GM19468 (cell line): ENCODE results near the gene TADA2B.
A peak's percentile ranks its signal among the peaks of the same experiment; 100 is the strongest.

Experiments used
- ATAC-seq: cut with Tn5 transposase; IDR thresholded peaks from one replicate; pipeline ENCODE4 v1.9.1; 2021; ENCODE audit warnings: mild to moderate bottlenecking, moderate library complexity, moderate number of reproducible peaks; ENCODE audit not compliant: unreplicated experiment; ENCODE audit errors: extremely low read depth

Gene TADA2B

DNA sequence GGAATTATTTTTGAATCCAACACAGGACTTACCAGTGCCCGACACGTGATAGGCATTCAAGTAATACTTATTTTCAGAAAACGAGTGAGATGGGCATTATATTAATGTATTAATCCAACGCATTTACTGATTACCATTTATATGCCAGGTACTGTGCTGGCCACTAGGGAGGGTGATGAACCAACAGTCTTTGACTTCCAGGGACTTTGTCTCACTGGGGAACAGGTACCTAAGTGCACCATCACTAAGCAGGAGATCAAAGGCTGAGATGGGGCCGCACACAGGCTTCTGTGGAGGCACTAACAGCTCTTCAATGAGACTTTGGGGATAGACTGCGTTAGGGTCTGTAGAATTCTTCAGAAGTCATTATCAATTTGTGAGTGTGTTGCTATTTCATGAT lies 5.7 kb upstream of the TADA2B start:
- ATAC-seq: no peak

DNA sequence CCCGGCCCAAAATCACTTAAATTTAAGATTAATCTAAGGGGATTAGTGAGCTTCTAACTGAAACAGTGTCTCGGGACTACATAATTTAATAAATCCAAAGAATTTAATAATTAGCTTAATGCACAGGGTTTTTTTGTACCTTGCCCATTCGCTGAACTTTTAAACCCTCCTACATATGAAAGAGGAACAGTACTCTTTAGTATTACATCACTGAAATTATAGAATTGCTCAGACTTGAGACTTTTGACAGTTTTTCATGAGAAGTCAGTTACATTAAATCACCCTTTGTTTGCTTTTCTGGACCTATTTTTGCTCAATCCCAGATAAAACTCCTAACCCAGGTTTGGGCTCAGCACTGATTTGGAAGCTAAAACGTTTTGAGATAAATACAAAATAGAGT lies 2.4 kb upstream of the TADA2B start:
- ATAC-seq: no peak

DNA sequence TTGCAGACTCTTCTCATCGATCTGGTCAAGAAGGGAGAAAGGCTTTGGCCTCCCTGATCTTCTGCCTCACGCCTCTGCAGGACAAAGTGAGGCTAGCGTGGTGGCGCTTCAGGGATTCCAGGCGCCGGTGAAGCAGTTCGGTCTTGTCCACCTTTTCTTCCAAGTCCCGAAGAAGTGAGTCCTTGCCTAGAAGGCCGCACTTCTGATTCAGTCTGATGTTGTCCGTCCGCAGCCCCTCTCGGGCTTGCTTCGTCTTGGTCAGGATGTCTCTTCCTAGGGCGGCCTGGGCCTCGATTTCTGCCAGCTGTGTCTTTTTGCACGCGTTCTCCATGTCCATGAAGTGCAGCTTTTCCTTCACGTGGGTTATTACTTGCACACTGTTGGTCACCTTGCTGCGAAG lies 1.9 kb upstream of the TADA2B start:
- no peak for ATAC-seq

DNA sequence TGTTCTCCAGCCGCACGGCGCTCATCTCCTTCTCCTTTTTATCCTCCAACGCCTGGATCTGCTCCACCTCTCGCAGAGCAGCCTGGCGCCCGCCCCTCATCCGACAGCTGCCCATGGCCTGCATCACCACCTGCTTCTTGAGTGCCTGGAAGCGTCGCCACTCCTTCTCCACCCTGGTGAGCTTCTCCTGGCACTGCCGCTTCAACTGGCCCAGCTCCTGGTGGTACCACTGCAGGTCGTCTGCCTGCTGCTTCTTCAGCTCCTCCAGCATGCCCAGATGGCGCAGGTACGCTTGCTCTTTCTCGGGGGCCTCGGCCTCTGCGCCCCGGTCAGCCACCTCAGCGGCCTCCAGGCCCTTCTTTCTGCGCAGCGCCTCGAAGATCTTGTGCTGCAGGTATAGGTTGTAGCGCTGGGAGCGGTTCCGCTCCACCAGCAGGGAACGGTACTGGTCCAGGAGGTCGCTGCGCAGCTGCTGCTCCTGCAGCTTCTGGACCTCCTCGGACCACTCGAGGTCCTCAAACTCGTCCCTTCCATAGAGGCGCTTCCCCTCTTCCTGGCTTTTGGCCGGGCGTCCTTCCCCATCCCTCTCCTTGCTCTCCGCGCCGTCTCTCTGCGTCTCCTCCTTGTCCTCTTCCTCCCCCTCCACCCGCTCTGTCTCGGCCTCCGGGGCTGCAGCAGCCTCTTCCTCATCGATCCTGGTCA lies 1.2 kb upstream of the TADA2B start:
- no peak for ATAC-seq

DNA sequence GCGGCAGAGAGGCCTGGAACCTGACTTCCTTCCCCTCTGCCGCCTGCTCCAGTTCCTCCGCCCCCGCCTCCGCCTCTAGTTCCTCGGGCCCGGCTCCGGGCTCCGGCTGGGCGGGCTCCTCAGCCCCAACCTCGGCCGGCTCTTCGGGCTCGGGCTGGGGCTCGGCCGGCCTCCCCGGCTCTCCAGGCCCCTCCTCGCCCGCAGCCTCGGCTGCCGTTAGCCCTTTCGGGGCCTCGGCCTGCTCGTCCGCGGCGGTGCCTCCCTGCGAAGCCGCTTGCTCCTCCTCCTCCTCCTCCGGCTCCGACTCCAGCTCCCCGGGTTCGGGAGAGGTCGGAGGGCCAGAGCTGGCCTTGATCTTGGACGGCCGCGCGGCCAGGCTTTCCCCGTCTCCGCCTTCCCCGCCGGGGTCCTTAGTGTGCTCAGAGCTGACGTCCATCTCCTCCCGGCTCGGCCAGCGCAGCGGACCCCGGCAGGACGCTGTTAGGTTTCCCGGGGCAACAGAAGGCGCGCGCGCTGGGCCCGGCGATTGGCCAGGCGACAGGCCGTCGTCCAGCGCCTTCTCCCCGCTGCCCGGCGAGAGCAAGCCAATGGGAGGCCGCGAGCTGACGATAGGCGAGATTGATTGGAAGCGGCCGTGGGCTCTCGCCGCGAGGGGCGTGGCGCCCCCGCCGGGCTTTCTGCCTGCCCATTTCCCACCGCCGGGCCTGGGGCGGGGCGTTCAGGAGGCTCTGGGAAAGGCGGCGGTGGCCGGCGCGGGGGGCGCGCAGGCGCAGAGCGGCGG lies 479 bp upstream of the TADA2B start:
- peak; percentile 81 for ATAC-seq

DNA sequence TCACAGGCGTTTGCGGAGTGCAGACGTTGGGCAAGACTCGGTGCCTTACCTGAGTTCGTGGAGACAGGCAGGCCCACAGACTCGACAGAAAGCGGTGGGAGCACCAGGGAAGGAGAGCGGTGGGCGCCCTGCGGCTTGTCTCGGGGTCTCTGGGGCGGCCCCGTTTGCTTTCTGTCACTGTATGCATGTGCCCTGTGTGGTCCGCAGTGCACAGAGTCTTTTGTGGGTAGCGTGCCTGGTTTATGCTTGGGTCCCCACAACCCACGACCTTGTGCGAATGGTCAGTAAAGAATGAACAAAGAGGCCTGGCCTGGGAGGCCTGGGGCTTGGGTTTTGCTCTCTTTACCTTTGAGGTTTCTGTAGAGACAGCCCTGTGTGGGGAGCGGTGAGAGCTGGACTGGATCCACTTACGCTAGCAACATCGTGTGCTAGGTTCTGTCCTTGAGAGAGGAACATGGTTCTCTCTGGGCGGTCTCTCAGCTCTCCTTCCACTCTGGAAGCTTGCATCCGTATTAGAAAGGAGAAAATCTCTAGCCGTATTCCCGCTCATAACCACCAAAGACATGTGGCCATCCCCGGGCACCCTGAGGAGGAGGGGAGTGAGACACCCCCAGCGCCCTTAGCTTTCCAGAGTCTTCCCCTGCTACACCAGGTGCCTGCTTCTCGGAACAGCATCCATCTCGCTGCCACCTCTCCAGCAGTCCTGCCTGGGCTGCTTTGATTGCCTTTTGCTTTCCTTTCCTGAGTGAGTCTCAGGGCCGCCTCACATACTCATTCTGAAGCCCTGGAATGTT lies 1.2 kb downstream of the TADA2B start:
- ATAC-seq: no peak

DNA sequence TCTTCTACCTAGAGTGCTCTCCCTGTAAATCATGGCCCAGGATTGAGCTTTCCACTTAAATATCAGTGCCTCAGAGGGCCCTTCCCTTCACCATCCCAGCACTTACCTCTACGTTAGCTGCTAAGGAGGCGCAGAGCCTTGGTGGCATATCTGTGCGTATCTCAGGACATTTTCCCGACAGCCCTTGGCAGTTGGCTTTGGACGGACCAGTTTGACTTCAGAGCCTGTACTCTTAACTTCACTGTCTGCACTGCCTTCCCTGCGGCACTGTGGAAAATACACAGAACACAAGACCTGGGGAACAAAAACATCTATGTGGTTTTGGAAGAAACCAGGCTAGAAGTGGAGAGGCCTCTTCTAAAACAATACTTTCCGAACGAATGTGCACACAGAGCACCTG lies 2.4 kb downstream of the TADA2B start:
- ATAC-seq: no peak

DNA sequence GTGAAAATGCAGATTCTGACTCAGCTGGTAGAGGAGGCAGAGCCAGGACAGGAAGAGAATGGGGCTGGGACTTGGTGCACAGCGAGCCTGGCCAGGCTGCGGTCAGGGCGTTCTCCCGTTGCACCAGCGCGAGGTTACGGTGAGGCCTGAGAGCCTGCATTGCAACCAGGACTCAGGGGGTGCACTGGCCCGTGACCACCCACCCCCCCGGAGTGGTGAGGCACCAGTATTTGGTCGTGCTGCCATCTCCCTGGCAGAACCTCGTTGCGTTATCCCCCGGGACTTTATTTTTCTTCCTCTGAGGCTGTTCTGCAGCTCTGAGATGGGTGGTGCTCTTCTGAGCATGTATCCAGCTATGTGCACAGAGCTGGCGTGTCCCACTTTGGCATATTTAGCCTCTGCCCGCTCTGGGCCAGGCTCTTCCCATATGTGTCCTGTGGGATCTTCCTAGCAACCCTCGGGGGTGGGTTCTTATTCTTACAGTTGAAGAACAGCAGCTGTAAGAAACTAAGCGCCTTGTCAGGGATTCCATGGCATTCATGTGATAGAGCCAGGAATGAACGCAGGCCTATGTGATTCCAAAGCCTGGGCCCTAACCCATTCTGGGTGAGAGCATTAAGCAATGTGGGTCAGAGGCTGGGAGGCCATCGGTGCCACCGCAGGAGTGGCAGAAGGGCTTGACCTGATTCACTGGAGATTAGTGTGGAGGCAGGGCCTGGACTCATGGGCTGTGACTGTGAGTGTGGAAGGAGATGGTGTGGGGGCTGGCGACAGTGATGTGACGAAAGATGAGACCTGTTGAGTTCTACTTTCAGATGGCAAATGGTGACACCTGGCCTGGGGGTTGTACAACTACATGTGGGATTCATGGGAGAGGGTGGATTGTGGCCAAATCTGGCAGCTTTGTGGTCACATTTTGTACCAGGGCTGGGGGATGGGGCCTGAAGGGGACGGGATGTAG lies 3.1 kb downstream of the TADA2B start:
- ATAC-seq: no peak

DNA sequence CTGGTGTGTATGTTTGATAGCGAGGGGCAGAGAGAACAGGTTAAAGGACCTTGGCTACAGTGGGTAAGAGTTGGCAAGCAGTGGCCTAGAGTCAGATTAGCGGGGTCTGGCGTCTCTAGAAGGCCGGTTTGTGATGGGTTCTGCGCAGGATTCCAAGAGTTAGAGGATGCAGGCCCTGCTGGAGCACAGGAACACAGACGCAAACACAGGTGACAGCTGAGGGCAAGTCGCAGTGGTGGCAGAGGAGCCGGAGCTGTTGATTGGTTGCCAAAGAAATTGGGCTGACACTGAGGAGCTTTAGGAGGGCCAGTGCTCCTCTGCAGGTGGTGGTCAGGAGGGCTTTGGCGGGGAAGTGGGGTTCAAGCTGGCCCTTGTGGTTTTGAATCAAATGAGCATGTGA lies 3.8 kb downstream of the TADA2B start:
- no peak for ATAC-seq

DNA sequence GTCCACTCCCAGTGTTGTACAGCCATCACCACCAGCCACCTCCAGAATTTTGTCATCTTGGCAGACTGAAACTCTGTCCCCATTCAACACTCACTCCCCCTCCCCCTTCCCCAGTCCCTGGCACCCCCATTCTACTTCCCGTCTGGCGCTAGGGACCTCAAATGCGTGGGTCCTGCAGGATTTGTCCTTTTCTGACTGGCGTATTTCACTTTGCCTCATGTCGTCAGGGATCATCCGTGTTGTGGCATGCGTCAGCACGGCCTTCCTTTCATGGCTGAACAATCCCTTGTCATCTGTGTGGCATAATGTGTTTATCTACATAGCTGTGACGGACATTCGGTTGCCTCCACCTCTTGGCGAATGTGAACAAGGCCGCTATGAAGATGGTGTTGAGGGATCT lies 5.5 kb downstream of the TADA2B start:
- no peak for ATAC-seq

DNA sequence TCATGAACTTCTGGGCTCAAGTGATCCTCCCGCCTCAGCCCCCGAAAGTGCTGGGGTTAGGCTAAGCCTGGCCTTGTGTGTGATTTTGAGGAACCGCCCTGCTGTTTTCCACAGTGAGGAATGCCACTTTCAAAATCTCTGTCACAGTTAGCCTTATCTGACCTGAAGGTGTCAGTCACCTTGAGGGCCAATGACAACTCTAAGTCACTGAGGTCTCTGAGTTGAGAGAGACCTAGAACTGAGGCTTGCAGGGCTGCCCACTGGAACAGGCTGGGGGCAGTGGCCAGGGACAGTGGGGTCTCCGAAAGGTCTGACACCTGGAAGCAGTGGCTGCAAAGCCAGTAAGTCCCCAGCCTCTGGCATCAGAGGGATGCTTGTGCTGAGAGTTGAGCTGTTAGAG lies 6.1 kb downstream of the TADA2B start:
- ATAC-seq: no peak

DNA sequence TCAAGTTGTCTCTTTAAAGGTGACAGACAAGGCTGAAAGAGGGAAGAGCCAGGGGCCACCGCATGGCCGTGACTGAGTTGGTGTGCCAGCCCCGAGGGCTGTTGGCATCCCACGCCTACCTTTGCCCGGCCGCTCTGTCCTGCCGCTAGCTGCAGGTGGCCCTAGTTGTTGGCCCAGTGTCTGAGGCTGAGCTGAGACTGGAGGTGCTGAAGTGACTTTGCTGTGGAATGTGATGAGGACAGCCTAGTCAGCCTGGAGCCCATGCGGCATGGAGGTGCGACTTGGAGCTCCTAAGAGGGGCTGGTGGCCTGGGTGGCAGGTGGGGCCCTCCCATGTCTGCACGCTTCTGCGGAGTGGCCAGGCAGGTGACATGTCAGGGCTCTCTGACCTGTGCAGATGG lies 6.6 kb downstream of the TADA2B start:
- no peak for ATAC-seq

DNA sequence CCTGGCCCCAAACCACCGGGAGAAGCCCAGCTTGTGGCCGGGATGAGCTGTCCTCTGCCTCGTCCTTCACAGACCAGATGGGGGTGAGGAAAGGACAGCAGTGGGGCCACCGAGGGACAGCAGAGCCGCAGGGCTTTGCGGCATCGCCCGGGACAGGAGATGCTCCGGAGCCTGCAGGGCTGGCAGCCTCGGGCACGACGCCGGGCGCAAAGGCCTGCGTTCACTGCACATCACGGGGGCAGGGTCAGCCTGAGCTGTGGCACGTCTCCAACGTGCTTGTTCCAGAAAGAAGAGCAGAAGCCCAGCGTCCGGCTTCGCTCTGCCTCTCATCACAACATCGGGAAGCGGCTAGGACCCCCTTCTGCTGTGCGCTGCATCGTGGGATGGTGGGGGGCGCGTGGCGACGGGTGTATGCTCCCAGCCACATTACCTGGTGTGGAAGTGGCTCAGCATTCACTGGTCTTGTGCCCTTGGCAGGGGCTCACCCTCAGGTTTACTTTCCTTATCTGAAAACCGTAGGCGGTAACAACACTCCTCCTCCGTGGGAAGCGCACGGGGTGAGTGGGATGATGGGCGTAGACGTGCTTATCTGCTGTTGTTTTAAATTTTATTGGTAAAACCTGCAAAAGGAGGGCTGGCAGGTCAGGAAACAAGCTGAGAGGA lies 7.4 kb downstream of the TADA2B start:
- ATAC-seq: no peak

DNA sequence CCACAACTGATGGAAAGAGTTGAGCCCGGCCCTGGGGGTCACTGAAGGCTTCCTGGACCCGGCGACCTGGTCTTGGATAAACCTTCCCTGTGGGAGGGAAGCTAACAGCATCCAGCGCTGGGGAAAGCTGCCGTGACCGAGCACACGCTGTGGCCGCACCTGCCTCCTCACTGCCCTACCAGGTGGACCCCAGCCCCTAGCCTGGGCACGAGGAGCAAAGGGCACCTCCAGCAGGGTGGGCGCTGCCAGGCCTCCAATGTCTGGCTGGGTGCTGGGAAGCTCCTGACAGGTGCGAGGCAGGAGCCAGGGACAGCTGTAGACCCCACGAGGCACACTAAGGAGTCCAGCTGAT lies 7.9 kb downstream of the TADA2B start:
- ATAC-seq: no peak

DNA sequence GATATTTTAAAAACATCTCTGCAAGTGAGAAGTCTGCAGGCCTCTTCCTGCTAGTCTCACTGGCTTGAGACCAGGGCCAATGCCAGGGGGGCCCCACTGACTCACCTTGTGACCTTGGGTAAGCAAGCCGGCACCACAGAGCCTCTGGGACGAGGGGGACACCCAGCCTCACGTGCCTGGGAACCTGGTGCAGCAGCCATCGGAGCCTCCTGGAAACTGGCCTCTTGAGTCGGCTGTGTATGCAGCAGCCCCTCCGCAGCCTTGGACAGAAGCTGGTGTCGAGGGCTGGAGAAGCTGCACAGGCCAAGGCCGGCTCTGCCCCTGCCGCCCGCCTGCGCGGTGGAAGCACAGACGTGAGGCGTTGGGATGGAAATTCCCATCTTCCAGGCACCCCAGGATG lies 8.7 kb downstream of the TADA2B start:
- ATAC-seq: no peak

DNA sequence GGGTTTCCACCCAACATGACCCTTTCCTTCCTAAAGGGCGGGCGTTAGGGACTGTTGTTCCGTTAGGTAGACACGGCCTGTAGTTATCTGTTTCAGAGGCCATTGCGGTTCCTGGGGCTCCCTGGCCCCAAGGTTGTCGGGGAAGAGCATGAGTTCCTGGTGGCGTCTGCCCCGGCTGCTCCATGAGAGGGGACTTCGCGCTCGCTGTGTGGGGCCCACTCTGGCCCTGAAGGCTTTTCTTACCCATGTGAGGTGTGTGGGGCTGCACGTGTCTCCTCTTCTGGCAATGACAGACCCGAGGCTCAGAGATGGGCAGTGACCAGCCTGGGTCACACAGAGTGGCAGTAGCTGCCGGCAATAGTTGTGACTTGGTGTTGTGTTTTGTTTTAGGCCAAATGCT lies 9.1 kb downstream of the TADA2B start:
- no peak for ATAC-seq

DNA sequence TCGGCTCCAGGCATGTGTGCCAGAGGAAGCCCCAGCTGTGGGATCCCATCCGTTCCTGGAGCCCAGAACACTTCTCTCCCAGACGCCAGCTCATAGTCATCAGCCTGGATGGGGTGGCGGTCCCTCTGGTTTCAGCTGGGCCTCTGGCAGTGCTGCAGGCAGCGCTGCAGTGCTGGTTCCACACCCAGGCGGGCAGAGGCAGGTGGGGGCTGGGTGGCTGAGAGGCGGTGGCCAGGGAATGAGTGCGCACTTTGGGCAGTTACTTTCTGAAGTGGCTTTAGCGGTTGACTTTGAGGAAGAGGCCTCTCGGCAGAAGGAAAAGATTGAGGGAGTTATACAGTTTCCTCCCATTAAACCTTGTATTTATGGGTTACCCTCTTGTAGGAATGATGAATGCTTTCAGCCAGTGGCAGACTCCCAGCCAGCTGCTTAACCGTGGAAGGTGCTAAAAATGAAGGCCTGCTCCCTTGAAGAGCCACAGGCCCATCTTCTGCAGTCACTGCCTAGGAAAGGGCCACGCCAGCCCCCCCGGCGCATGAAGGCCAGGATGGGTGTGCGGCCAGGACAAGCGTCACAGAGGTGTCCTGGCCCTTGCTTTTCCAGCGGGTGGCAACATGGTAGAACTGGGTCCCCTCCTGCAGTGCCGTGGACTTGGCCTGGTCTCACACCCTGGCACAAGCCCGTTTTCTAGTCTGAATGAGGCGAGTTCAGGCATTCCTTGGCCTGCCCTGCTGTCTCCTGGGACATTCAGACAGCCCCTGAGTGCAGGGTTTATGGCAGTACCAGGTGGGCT lies 9.9 kb downstream of the TADA2B start:
- ATAC-seq: no peak

DNA sequence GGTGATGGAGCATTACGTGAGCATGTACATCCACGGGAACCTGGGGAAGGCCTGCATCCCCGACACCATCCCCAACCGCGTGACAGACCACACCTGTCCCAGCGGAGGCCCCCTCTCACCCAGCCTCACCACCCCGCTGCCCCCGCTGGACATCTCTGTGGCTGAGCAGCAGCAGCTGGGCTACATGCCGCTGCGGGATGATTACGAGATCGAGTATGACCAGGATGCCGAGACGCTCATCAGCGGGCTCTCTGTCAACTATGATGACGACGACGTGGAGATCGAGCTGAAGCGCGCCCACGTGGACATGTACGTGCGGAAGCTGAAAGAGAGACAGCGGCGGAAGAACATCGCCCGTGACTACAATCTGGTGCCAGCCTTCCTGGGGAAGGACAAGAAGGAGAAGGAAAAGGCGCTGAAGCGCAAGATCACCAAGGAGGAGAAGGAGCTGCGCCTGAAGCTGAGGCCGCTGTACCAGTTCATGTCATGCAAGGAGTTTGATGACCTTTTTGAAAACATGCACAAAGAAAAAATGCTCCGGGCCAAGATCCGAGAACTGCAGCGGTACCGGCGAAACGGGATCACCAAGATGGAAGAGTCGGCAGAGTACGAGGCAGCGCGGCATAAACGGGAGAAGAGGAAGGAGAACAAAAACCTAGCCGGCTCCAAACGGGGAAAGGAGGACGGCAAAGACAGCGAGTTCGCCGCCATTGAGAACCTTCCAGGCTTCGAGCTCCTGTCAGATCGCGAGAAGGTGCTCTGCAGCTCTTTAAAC lies 11.1 kb downstream of the TADA2B start:
- no peak for ATAC-seq
